PC-3 (cell line): ENCODE data around the gene SMIM22. TPM values are rescaled to one million over a fixed set of nuclear protein-coding genes. Genes with fewer than 3 reads are reported as not detected.

Source experiments
- ATAC-seq: fragments of 200-7000 bp; cut with Tn5 transposase; 2 replicates; pipeline ENCODE4 v1.9.1; 2020; ENCODE audit warnings: mild to moderate bottlenecking, moderate library complexity
- BruUV-seq: library from RNA; stranded (reverse); fragments of 400-500 nt; replicated peaks from 2 replicates; lab custom pipeline; 2021; lab: Mats Ljungman, UMichigan
- CTCF ChIA-PET: fragments of 300-600 bp; sonication (Branson Sonifier 250); formaldehyde crosslinking; loops from one replicate; lab custom pipeline; 2022; ENCODE audit warnings: antibody characterized with exemption; lab: Charles Lee
- POLR2A ChIA-PET: fragments of 300-600 bp; sonication (Branson Sonifier 250); formaldehyde crosslinking; loops from one replicate; lab custom pipeline; 2022; ENCODE audit warnings: antibody characterized with exemption; ENCODE audit not compliant: unreplicated experiment; lab: Charles Lee
- DNase-seq: peaks from one replicate; pipeline ENCODE4 v3.0.0-alpha.2; 2015
- H2AFZ ChIP-seq: fragments of 300-600 bp; sonication (generic); 2 replicates; pipeline ENCODE4 v1.6.0; 2016; ENCODE audit warnings: antibody characterized with exemption, low read length
- H3F3A ChIP-seq: fragments of 300-600 bp; sonication (generic); one replicate; pipeline ENCODE4 v1.6.0; 2017; ENCODE audit warnings: antibody characterized with exemption, low read length, control low read depth, mild to moderate bottlenecking; ENCODE audit not compliant: unreplicated experiment
- H3K27ac ChIP-seq: fragments of 300-600 bp; sonication (generic); 2 replicates; pipeline ENCODE4 v1.5.1; 2016; ENCODE audit warnings: mild to moderate bottlenecking, low read length
- H3K27me3 ChIP-seq: fragments of 300-600 bp; sonication (generic); 2 replicates; pipeline ENCODE4 v1.6.1; 2016; ENCODE audit warnings: low read length, mixed read lengths
- H3K36me3 ChIP-seq: fragments of 300-600 bp; sonication (generic); 2 replicates; pipeline ENCODE4 v1.6.1; 2016; ENCODE audit warnings: low read depth, mixed run types, low read length, mixed read lengths
- H3K4me1 ChIP-seq: fragments of 300-600 bp; sonication (generic); 2 replicates; pipeline ENCODE4 v1.5.1; 2016; ENCODE audit warnings: low read length; ENCODE audit not compliant: insufficient read depth
- H3K4me2 ChIP-seq: fragments of 300-600 bp; sonication (generic); 2 replicates; pipeline ENCODE4 v1.6.0; 2016; ENCODE audit warnings: low read length
- H3K4me3 ChIP-seq: fragments of 300-600 bp; sonication (generic); 2 replicates; pipeline ENCODE4 v1.5.1; 2016; ENCODE audit warnings: mild to moderate bottlenecking, low read length, mixed read lengths
- H3K79me2 ChIP-seq: fragments of 300-600 bp; sonication (generic); 2 replicates; pipeline ENCODE4 v1.6.1; 2017; ENCODE audit warnings: low read length, mixed read lengths
- H3K9ac ChIP-seq: fragments of 300-600 bp; sonication (generic); 2 replicates; pipeline ENCODE4 v1.6.0; 2016; ENCODE audit warnings: mild to moderate bottlenecking, low read length
- H3K9me2 ChIP-seq: fragments of 300-600 bp; sonication (generic); replicated peaks from 2 replicates; pipeline ENCODE4 v1.6.1; 2016; ENCODE audit warnings: mixed run types, low read length, mixed read lengths
- H3K9me3 ChIP-seq: fragments of 300-600 bp; sonication (generic); 2 replicates; pipeline ENCODE4 v1.6.1; 2016; ENCODE audit warnings: low read length, mixed read lengths
- H4K20me1 ChIP-seq: fragments of 300-600 bp; sonication (generic); 2 replicates; pipeline ENCODE4 v1.6.1; 2016; ENCODE audit warnings: low read length, mixed read lengths
- EZH2 ChIP-seq: fragments of 300-600 bp; sonication (generic); IDR thresholded peaks from one replicate; pipeline ENCODE4 v1.6.1; 2017; ENCODE audit warnings: antibody characterized with exemption, mild to moderate bottlenecking, low read length; ENCODE audit not compliant: unreplicated experiment
- EZH2phosphoT487 ChIP-seq: fragments of 300-600 bp; sonication (generic); IDR thresholded peaks from 2 replicates; pipeline ENCODE4 v1.6.1; 2018; ENCODE audit warnings: mild to moderate bottlenecking, antibody characterized with exemption, low read length, borderline replicate concordance
- intact Hi-C: fragments of 100-400 bp; cut with micrococcal nuclease; formaldehyde crosslinking; loops from 2 replicates; pipeline ENCODE4 v1.9.0; 2023
- total RNA-seq: library from RNA; depleted of rRNA; stranded (reverse); fragments of >200 nt; gene quantifications from 2 replicates; pipeline ENCODE4 v1.2.3, GENCODE V29; 2014
- TF ChIP-seq, protein P1 (sequence below): fragments of 300-600 bp; sonication (generic); conservative IDR thresholded peaks from 2 replicates; pipeline ENCODE4 v1.5.1; 2017; ENCODE audit warnings: antibody characterized with exemption, low read depth, mild to moderate bottlenecking, low read length

Gene SMIM22
- total RNA-seq, 1 experiment from 2014 or later = not detected

DNA sequence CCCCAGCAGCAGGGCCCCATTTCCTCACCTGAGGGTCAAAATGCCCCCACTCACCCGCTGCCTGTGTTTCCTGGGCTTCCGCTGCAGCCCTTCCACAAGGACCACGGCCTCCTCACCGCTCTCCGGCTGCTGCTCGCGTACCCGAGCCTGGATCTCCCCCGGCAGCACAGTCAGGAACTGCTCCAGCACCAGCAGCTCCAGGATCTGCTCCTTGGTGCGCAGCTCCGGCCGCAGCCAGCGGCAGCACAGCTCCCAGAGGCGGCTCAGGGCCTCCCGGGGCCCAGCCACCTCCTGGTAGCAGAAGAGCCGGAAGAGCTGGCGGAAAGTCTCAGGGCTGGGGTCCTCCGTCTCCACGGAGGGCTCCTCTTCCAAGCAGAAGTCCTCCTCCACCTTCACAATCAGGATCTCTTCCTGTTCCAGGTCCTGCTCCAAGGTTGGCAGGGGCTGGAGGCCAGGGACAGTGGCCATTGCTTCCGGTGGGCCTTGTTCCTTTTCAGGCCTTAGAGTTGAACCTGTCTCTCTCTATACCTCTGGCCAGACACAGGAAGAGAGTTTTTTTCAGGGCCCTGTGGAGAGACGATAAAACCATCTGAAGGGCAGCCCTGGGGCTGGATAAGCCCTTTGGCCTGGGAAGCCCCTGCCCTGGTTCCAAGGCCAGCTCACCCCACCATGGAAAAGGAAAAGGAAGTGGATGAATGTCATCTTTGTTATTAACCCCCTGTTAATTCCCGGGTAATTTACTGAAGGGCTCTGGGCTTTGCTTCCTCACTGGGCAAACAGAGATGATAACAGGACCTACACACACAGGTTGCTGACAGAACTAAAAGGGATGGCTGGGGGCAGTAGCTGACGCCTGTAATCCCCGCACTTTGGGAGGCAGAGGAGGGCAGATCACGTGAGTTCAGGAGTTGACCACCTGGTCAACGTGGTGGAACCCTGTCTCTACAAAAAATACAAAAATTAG, 29.4 kb upstream of the SMIM22 start:
- Histone ChIP-seq H3F3A (no peaks in the 10 kb centered on the region), H2AFZ (0 out of 2 replicates have a peak overlapping the region, but pooled peaks have one; percentile 95), H3K9me2 (no peaks in the 10 kb centered on the region), H3K4me3 (peak overlapping the region; percentile 95), H3K9ac (peak overlapping the region; percentile 98), H3K27ac (no peak overlapping the region), H3K36me3 (no peaks in the 10 kb centered on the region), H4K20me1 (no peaks in the 10 kb centered on the region), H3K9me3 (no peaks in the 10 kb centered on the region), H3K4me2 (peak overlapping the region; percentile 94), H3K4me1 (peaks cover 15% of the 10 kb centered on the region), H3K79me2 (peaks cover 20% of the 10 kb centered on the region), H3K27me3 (no peaks in the 10 kb centered on the region)
- ChIA-PET POLR2A (no interaction called here), CTCF (no interaction called here)
- ATAC-seq (no peak), DNase-seq (no peak)
- TF ChIP-seq, protein P1, sequence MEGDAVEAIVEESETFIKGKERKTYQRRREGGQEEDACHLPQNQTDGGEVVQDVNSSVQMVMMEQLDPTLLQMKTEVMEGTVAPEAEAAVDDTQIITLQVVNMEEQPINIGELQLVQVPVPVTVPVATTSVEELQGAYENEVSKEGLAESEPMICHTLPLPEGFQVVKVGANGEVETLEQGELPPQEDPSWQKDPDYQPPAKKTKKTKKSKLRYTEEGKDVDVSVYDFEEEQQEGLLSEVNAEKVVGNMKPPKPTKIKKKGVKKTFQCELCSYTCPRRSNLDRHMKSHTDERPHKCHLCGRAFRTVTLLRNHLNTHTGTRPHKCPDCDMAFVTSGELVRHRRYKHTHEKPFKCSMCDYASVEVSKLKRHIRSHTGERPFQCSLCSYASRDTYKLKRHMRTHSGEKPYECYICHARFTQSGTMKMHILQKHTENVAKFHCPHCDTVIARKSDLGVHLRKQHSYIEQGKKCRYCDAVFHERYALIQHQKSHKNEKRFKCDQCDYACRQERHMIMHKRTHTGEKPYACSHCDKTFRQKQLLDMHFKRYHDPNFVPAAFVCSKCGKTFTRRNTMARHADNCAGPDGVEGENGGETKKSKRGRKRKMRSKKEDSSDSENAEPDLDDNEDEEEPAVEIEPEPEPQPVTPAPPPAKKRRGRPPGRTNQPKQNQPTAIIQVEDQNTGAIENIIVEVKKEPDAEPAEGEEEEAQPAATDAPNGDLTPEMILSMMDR = no peak
- TF ChIP-seq EZH2 (no peak), EZH2phosphoT487 (no peak)
- BruUV-seq = TSS peak; percentile 41
- intact Hi-C loops = no loop called here

DNA sequence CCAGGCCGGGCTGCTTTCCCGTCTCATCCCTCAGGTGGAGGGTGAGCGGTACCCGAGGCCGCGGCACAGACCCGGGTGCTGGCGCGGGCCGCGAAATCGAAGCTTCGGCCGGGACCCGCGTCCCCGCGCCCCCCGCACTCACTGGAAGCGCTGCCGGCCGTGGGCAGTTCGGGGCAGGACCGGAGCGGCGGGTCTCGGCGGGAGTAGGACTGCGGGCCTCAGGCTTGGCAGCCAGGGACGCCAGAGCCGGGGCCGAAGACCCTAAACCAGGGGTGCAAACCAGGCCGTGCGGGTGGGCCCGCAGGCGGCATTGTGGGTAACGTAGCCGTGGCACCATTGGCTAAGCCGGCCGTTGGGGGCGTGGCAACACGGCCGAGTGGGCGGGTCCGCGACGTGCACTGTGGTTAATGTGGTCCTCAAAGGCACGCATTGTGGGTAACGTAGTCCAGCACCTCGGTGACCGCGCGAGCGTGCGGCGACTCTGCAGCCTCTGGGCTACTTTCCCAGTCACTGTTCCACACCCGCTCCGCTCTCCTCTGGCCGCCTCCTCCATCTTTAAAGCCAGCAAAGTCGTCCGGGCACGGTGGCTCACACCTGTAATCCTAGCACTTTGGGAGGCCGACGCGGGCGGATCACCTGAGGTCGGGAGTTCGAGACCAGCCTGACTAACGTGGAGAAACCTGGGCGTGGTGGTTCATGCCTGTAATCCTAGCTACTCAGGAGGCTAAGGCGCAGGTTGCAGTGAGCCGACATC, 28.1 kb upstream of the SMIM22 start, which contains the start of gene ZNF500:
Gene ZNF500, minus strand, starts transcription at position 288 of the 754 bp plus-strand sequence. CDS start 1,184 bp downstream, outside the sequence.
- Histone ChIP-seq H3F3A (no peaks in the 10 kb centered on the region), H3K27me3 (no peaks in the 10 kb centered on the region), H3K9ac (peak within 1 kb of the TSS; percentile 98), H4K20me1 (no peaks in the 10 kb centered on the region), H3K4me3 (peak within 1 kb of the TSS; percentile 95), H3K36me3 (no peaks in the 10 kb centered on the region), H3K4me2 (peak within 1 kb of the TSS; percentile 94), H3K4me1 (peaks cover 15% of the 10 kb centered on the region), H3K9me2 (no peaks in the 10 kb centered on the region), H2AFZ (peak within 1 kb of the TSS; percentile 95), H3K79me2 (peaks cover 20% of the 10 kb centered on the region), H3K27ac (no peak within 1 kb of the TSS; the same call in 1 of the 2 replicates), H3K9me3 (no peaks in the 10 kb centered on the region)
- ChIA-PET POLR2A (interaction anchor here (0.9 kb wide), 1 partner anchor 33 kb away, joined by 10 read pairs; the partner anchor contains the start of gene DNAAF8), CTCF (no interaction called here)
- DNase-seq (peak; percentile 94), ATAC-seq (peak; percentile 91)
- intact Hi-C loops = no loop called here
- TF ChIP-seq, protein P1 = no peak
- TF ChIP-seq EZH2 (no peak), EZH2phosphoT487 (no peak)
- no TSS peak for BruUV-seq
